Sigmoid colon (tissue), 4 donors: ENCODE measurements around the gene RARG.

Experiments
- EP300 ChIP-seq, 4 donors: sonication (generic); formaldehyde crosslinking; IDR thresholded peaks; one replicate each; pipeline ENCODE4 v1.6.1; 2017; ENCODE audit warnings: antibody characterized with exemption in 4 of 4
- POLR2A ChIP-seq, 2 donors: fragments of 450-650 bp; IDR thresholded peaks; one replicate each; pipeline ENCODE4 v1.6.1; 2016; ENCODE audit warnings: antibody characterized with exemption in 2 of 2, mild to moderate bottlenecking in 2 of 2, moderate library complexity in 2 of 2
- POLR2AphosphoS5 ChIP-seq, 4 donors: sonication (generic); formaldehyde crosslinking; IDR thresholded peaks; one replicate each; pipeline ENCODE4 v1.6.1; 2017; ENCODE audit warnings: antibody characterized with exemption in 4 of 4
- TF ChIP-seq, protein P1 (sequence below), 4 experiments: fragments of 450-650 bp in 3 of 4; fragments of 200-600 bp in 1 of 4; IDR thresholded peaks; one replicate each; pipeline ENCODE4 v1.5.1; 2016 to 2019; ENCODE audit warnings: antibody characterized with exemption in 4 of 4, mild to moderate bottlenecking in 3 of 4, moderate library complexity in 2 of 4

DNA sequence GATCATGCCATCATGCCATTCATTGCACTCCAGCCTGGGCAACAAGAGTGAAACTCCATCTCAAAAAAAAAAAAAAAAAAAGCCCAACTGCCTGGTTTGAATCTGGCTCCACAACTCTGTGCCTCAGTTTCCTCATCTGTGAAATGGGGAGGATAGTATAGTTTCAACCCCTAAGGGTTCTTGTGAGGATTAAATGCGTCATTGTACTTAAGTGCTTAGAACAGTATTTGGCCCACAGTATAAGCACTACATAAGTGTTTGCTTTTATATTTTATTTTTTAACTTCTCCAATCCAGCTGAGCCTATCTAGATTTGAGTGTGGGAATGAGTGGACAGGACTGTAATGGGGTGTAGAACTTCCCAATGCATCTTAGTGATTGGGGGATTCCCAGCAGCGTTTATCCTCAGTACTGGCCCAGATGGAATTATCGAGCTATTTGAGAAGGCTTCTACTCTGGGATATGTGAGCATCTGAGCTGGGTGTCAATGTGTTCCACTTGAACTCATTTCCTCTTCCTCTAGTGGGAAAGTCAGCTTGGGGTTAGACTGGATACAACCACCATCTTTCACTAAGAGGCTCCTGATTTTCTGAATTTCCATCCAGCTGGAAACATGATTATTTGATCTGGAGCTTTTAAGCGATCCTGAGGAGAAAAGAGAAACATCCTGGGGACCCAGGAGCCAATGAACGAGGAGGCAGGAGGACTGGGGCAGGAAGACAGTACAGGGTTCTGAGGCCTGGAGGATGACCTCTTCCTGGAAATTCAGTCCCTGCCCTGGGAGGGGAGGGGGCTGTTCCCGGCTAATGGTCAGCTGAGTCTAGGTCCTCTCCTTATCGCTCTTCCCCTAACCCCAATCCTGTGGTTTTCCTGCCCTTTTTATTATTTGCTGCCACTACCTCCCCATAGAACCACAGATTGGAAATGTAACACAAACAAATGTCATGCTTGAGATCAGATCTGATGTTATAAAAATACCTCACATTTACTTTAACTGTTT, 26.8 kb upstream of the RARG start:
- TF ChIP-seq POLR2A (IDR thresholded peaks at IDR 0.05): no peak
- TF ChIP-seq, protein P1, sequence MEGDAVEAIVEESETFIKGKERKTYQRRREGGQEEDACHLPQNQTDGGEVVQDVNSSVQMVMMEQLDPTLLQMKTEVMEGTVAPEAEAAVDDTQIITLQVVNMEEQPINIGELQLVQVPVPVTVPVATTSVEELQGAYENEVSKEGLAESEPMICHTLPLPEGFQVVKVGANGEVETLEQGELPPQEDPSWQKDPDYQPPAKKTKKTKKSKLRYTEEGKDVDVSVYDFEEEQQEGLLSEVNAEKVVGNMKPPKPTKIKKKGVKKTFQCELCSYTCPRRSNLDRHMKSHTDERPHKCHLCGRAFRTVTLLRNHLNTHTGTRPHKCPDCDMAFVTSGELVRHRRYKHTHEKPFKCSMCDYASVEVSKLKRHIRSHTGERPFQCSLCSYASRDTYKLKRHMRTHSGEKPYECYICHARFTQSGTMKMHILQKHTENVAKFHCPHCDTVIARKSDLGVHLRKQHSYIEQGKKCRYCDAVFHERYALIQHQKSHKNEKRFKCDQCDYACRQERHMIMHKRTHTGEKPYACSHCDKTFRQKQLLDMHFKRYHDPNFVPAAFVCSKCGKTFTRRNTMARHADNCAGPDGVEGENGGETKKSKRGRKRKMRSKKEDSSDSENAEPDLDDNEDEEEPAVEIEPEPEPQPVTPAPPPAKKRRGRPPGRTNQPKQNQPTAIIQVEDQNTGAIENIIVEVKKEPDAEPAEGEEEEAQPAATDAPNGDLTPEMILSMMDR (IDR thresholded peaks at IDR 0.05): no peak
- TF ChIP-seq POLR2AphosphoS5 (IDR thresholded peaks at IDR 0.05): no peak
- TF ChIP-seq EP300 (IDR thresholded peaks at IDR 0.05): no peak
